Gastroesophageal sphincter (tissue), 4 donors: ENCODE data around the gene SLC38A5. TPM values are rescaled to one million over a fixed set of nuclear protein-coding genes. Genes with fewer than 3 reads are reported as not detected.

Experiments
- ATAC-seq: fragments of 150-250 bp; one replicate; pipeline ENCODE4 v1.9.1; 2016; ENCODE audit warnings: mild to moderate bottlenecking, moderate library complexity
- H3K27ac ChIP-seq, 4 donors: fragments of 200-600 bp; sonication (generic) in 3 of 4; 1 replicate in 3 of 4; 2 replicates in 1 of 4; pipeline ENCODE4 v1.5.1; 2016 to 2019
- H3K27me3 ChIP-seq: fragments of 200-600 bp; sonication (generic); one replicate; pipeline ENCODE4 v1.5.1; 2019
- H3K36me3 ChIP-seq, 2 donors: fragments of 200-600 bp; sonication (generic); one replicate each; pipeline ENCODE4 v1.5.1; 2019; ENCODE audit warnings: control low read depth in 1 of 2
- H3K4me1 ChIP-seq, 3 donors: fragments of 200-600 bp; sonication (generic); 1 replicate in 2 of 3; 2 replicates in 1 of 3; pipeline ENCODE4 v1.5.1; 2016 to 2019; ENCODE audit warnings: control low read depth in 2 of 3
- H3K4me3 ChIP-seq, 2 donors: fragments of 200-600 bp; sonication (generic); one replicate each; pipeline ENCODE4 v1.5.1; 2019; ENCODE audit warnings: mild to moderate bottlenecking in 1 of 2, moderate library complexity in 1 of 2
- H3K9me3 ChIP-seq, 3 donors: fragments of 200-600 bp; sonication (generic); one replicate each; pipeline ENCODE4 v1.5.1; 2017 to 2019; ENCODE audit warnings: control low read depth in 2 of 3
- CTCF ChIP-seq, 4 experiments: fragments of 200-600 bp in 2 of 4; fragments of 450-650 bp in 2 of 4; sonication (generic) in 1 of 4; IDR thresholded peaks; one replicate each; pipeline ENCODE4 v1.5.1; 2017 to 2019; ENCODE audit warnings: antibody characterized with exemption in 4 of 4, mild to moderate bottlenecking in 2 of 4, moderate library complexity in 2 of 4
- EP300 ChIP-seq: sonication (generic); formaldehyde crosslinking; IDR thresholded peaks from one replicate; pipeline ENCODE4 v1.6.1; 2017; ENCODE audit warnings: antibody characterized with exemption, mild to moderate bottlenecking
- POLR2A ChIP-seq, 2 donors: fragments of 450-650 bp; IDR thresholded peaks; one replicate each; pipeline ENCODE4 v1.6.1; 2017; ENCODE audit warnings: antibody characterized with exemption in 2 of 2, mild to moderate bottlenecking in 2 of 2, moderate library complexity in 1 of 2
- POLR2AphosphoS5 ChIP-seq: sonication (generic); formaldehyde crosslinking; IDR thresholded peaks from one replicate; pipeline ENCODE4 v1.6.1; 2017; ENCODE audit warnings: antibody characterized with exemption
- WGBS, 2 donors: methylation state at CpG; one replicate each; pipeline ENCODE4 v1.1.5; 2018; ENCODE audit warnings: low coverage in 1 of 2; 5-methylcytosine and 5-hydroxymethylcytosine counted together
- total RNA-seq, 4 donors: library from RNA; depleted of rRNA; stranded (reverse); fragments of >200 nt; gene quantifications; one replicate each; pipeline ENCODE4 v1.1.0, GENCODE V29; 2016

The SLC38A5 gene
- total RNA-seq, 4 donors from 2014 or later: 4.2 to 7.9 (median 4.7) TPM

GRCh38 chrX:48480142-48480541, 10.1 kb upstream of the SLC38A5 start:
- H3K9me3 ChIP-seq: no peaks in the 10 kb centered on the region
- H3K4me3 ChIP-seq: no peak overlapping the region
- WGBS, 2 donors: 58 to 93% methylated on average over 2 of the region's 3 CpGs
- ATAC-seq: no peak
- no peaks in the 10 kb centered on the region for H3K27me3 ChIP-seq
- H3K36me3 ChIP-seq: peaks cover 0 to 62% of the 10 kb centered on the region in 2 donors
- H3K27ac ChIP-seq: no peak overlapping the region
- H3K4me1 ChIP-seq: peaks cover 0 to 17% (median 0%) of the 10 kb centered on the region in 3 donors
- TF ChIP-seq CTCF (IDR thresholded peaks at IDR 0.05) (no peak), EP300 (no peak), POLR2A (IDR thresholded peaks at IDR 0.05) (no peak), POLR2AphosphoS5 (no peak)

GRCh38 chrX:48478806-48479205, 8.7 kb upstream of the SLC38A5 start:
- Histone ChIP-seq H3K9me3 (no peaks in the 10 kb centered on the region), H3K36me3 (peaks cover 0 to 48% of the 10 kb centered on the region in 2 donors), H3K4me3 (no peak overlapping the region), H3K27ac (no peak overlapping the region), H3K4me1 (peaks cover 0 to 22% (median 0%) of the 10 kb centered on the region in 3 donors), H3K27me3 (no peaks in the 10 kb centered on the region)
- 80 to 89% methylated on average over 1 to 4 of the region's 5 CpGs for WGBS, 2 donors
- no peak for TF ChIP-seq CTCF (IDR thresholded peaks at IDR 0.05)
- TF ChIP-seq POLR2A (IDR thresholded peaks at IDR 0.05): no peak
- no peak for TF ChIP-seq EP300
- no peak for TF ChIP-seq POLR2AphosphoS5
- no peak for ATAC-seq

GRCh38 chrX:48477960-48478755, 8.1 kb upstream of the SLC38A5 start:
- no peak for ATAC-seq
- no peak overlapping the region for H3K27ac ChIP-seq
- peaks cover 0 to 22% (median 0%) of the 10 kb centered on the region in 3 donors for H3K4me1 ChIP-seq
- peaks cover 0 to 42% of the 10 kb centered on the region in 2 donors for H3K36me3 ChIP-seq
- no peaks in the 10 kb centered on the region for H3K9me3 ChIP-seq
- no peak for TF ChIP-seq POLR2AphosphoS5
- no peak for TF ChIP-seq POLR2A (IDR thresholded peaks at IDR 0.05)
- TF ChIP-seq CTCF (IDR thresholded peaks at IDR 0.05): no peak
- TF ChIP-seq EP300: no peak
- no peaks in the 10 kb centered on the region for H3K27me3 ChIP-seq
- 89% methylated on average over 3 of the region's 19 CpGs; no CpG with 5 or more reads in 1 of the 2 donors for WGBS, 2 donors
- no peak overlapping the region for H3K4me3 ChIP-seq

- Histone ChIP-seq H3K4me3 (peak overlapping the region; percentile 70 to 81), H3K4me1 (peaks cover 0 to 22% (median 0%) of the 10 kb centered on the region in 3 donors), H3K27ac (peak overlapping the region; percentile 75 to 89 (median 83)), H3K27me3 (no peaks in the 10 kb centered on the region), H3K9me3 (no peaks in the 10 kb centered on the region), H3K36me3 (peaks cover 0 to 29% of the 10 kb centered on the region in 2 donors)
- no peak for ATAC-seq
- TF ChIP-seq CTCF (IDR thresholded peaks at IDR 0.05) (no peak), EP300 (no peak), POLR2AphosphoS5 (no peak), POLR2A (IDR thresholded peaks at IDR 0.05) (no peak)
- WGBS, 2 donors: 44 to 69% methylated on average over 2 to 4 of the region's 4 CpGs
These were observed 6.9 kb upstream of the SLC38A5 start for GRCh38 chrX:48476919-48477318.
